K562 (cell line): Measurements from ENCODE around the gene CCR7. TPM values are rescaled to one million over a fixed set of nuclear protein-coding genes. Genes with fewer than 3 reads are reported as not detected.

Experiments used
- ATF1 ChIP-seq, 2 experiments: fragments of 450-650 bp in 1 of 2; IDR thresholded peaks; 2 replicates each; pipeline ENCODE4 v1.6.1; 2016; ENCODE audit warnings: missing compliant biosample characterization in 1 of 2, missing genetic modification characterization in 1 of 2
- IRF2 ChIP-seq: sonication (generic); formaldehyde crosslinking; IDR thresholded peaks from 2 replicates; pipeline ENCODE4 v1.8.1; 2022; ENCODE audit warnings: mild to moderate bottlenecking, missing genetic modification reagents
- KDM1A ChIP-seq, 2 experiments: fragments of 450-650 bp; IDR thresholded peaks; 2 replicates each; pipeline ENCODE4 v1.6.1; 2016; ENCODE audit warnings: mild to moderate bottlenecking in 2 of 2
- L3MBTL2 ChIP-seq: fragments of 450-650 bp; IDR thresholded peaks from 2 replicates; pipeline ENCODE4 v1.6.1; 2016; ENCODE audit warnings: mild to moderate bottlenecking, moderate library complexity
- MAZ ChIP-seq, 2 experiments: fragments of 450-650 bp in 1 of 2; sonication (generic) in 1 of 2; formaldehyde crosslinking; IDR thresholded peaks in 1 of 2; conservative IDR thresholded peaks in 1 of 2; 2 replicates each; pipeline versions ENCODE4 v1.4.0 to v1.5.0; 2020; ENCODE audit warnings: mild to moderate bottlenecking in 1 of 2, missing genetic modification reagents in 1 of 2
- MYBL2 ChIP-seq, 2 experiments: fragments of 450-650 bp in 1 of 2; sonication (generic) in 1 of 2; formaldehyde crosslinking in 1 of 2; IDR thresholded peaks; 2 replicates each; pipeline versions ENCODE4 v1.6.1 to v1.8.1; 2017 to 2022; ENCODE audit warnings: borderline replicate concordance in 1 of 2, inconsistent platforms in 1 of 2, low read depth in 1 of 2, mild to moderate bottlenecking in 1 of 2, missing genetic modification reagents in 1 of 2, moderate library complexity in 1 of 2
- SNRNP70 ChIP-seq: fragments of 200-400 bp; formaldehyde crosslinking; optimal IDR thresholded peaks from 2 replicates; pipeline ENCODE3; 2017; ENCODE audit warnings: low read depth, low read length
- SOX6 ChIP-seq: fragments of 450-650 bp; IDR thresholded peaks from 2 replicates; pipeline ENCODE4 v1.6.1; 2014; ENCODE audit warnings: mild to moderate bottlenecking
- TCF7 ChIP-seq: sonication (generic); IDR thresholded peaks from 2 replicates; pipeline ENCODE4 v1.6.1; 2016; ENCODE audit warnings: antibody characterized with exemption, borderline replicate concordance
- ZNF146 ChIP-seq: IDR thresholded peaks from one replicate; pipeline ENCODE4 v1.6.1; 2018; ENCODE audit warnings: missing compliant biosample characterization; ENCODE audit not compliant: unreplicated experiment
- ZNF232 ChIP-seq: sonication (generic); formaldehyde crosslinking; IDR thresholded peaks from 2 replicates; pipeline ENCODE4 v1.8.0; 2022; ENCODE audit warnings: mild to moderate bottlenecking, missing genetic modification reagents
- ZNF384 ChIP-seq: IDR thresholded peaks from 2 replicates; pipeline ENCODE4 v1.6.1; 2012; ENCODE audit warnings: low read depth, low read length, improper control_type of control experiment
- ZNF584 ChIP-seq: fragments of 200-800 bp; sonication (Bioruptor generic); IDR thresholded peaks from 2 replicates; pipeline ENCODE4 v1.6.1; 2016; ENCODE audit warnings: low read depth, mild to moderate bottlenecking, missing genetic modification characterization, missing compliant biosample characterization
- ZNF699 ChIP-seq: fragments of 250-450 bp; sonication (Bioruptor Pico); IDR thresholded peaks from 2 replicates; pipeline ENCODE4 v1.8.0; 2021; ENCODE audit warnings: mild to moderate bottlenecking, moderate library complexity; ENCODE audit not compliant: insufficient replicate concordance
- ZNF785 ChIP-seq: fragments of 250-450 bp; sonication (Bioruptor Pico); IDR thresholded peaks from 2 replicates; pipeline ENCODE4 v1.4.0; 2020; ENCODE audit warnings: mild to moderate bottlenecking
- polyA plus RNA-seq, 8 experiments: library from polyadenylated mRNA; depleted of rRNA in 4 of 8; stranded (reverse) in 5 of 8; unstranded in 3 of 8; fragments of >200 nt; fragmentation: Nextera tagmentation in 2 of 8; fragmentation: Illumina TruSeq in 1 of 8; extraction: Ambion mirVana in 2 of 8; extraction: Trizol in 1 of 8; gene quantifications; 2 replicates each; pipeline versions ENCODE4 v1.2.1 to v1.2.3, GENCODE V29; 2011 to 2014; ENCODE audit warnings: inconsistent platforms in 1 of 8, missing spikeins in 1 of 8
- total RNA-seq, 7 experiments: library from RNA; depleted of rRNA in 6 of 7; stranded (reverse); fragments of >200 nt in 6 of 7; fragmentation: Illumina TruSeq in 2 of 7; extraction: Trizol in 2 of 7; gene quantifications; 2 replicates each; pipeline versions ENCODE4 v1.2.1 to v1.2.3, GENCODE V29; 2011 to 2021; ENCODE audit warnings: low replicate concordance in 1 of 7
- TF ChIP-seq, protein P1 (sequence below): fragments of 450-650 bp; formaldehyde crosslinking; IDR thresholded peaks from 2 replicates; pipeline ENCODE4 v1.4.0; 2020; ENCODE audit warnings: mild to moderate bottlenecking, moderate library complexity
- TF ChIP-seq, protein P2 (sequence below), 2 experiments: IDR thresholded peaks; 2 replicates each; pipeline ENCODE4 v1.6.1; 2011; ENCODE audit warnings: borderline replicate concordance in 1 of 2, control low read depth in 1 of 2, low read depth in 1 of 2, low read length in 1 of 2, mild to moderate bottlenecking in 1 of 2, mixed read lengths in 1 of 2, moderate library complexity in 1 of 2; ENCODE audit not compliant: insufficient read depth in 1 of 2, insufficient read length in 1 of 2, poor library complexity in 1 of 2, severe bottlenecking in 1 of 2; ENCODE audit errors: extremely low read depth in 1 of 2
- TF ChIP-seq, protein P3 (sequence below): sonication (generic); formaldehyde crosslinking; IDR thresholded peaks from 2 replicates; pipeline ENCODE4 v1.8.0; 2022; ENCODE audit warnings: mild to moderate bottlenecking, missing genetic modification reagents
- TF ChIP-seq, protein P4 (sequence below): fragments of 250-450 bp; sonication (Bioruptor Pico); IDR thresholded peaks from 2 replicates; pipeline ENCODE4 v1.4.0; 2020; ENCODE audit warnings: mild to moderate bottlenecking, moderate library complexity
- TF ChIP-seq, protein P5 (sequence below): fragments of 450-650 bp; conservative IDR thresholded peaks from 2 replicates; pipeline ENCODE4 v1.6.1; 2016; ENCODE audit warnings: missing genetic modification characterization, low read depth, mild to moderate bottlenecking, missing compliant biosample characterization, moderate library complexity

CCR7 gene
- total and polyA plus RNA-seq, 9 of the 15 experiments (the other 6 are each of a cell fraction or from before 2014, with no cell fraction given) = 0.14 to 1.4 (median 0.56) TPM

DNA sequence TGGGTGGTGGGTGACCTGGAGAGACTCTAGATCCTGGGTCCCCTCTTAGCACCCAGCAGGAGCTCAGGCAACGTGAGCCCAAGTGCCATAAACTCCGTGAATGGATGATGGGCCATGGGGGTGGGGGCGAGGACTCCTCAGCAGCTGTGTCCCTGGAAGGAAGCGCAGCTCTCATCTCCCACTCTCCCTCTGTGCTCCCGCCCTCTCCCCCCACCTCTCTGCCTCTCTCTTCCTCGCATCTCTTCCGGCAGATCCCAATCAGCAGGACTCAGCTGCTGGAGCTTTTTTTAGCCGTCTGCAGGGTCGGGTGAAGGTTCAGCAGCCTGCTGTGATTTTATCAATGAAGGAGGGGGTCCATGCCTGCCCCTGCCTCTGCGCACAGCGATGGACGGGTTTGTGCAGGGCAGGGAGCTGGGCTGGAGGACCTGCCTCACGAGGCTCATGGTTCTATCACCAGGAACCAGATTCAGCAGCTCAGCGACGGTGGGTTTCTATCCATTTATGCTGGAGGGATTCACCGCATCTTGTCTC lies 8.3 kb downstream of the CCR7 start (continued):
- TF ChIP-seq, protein P1, sequence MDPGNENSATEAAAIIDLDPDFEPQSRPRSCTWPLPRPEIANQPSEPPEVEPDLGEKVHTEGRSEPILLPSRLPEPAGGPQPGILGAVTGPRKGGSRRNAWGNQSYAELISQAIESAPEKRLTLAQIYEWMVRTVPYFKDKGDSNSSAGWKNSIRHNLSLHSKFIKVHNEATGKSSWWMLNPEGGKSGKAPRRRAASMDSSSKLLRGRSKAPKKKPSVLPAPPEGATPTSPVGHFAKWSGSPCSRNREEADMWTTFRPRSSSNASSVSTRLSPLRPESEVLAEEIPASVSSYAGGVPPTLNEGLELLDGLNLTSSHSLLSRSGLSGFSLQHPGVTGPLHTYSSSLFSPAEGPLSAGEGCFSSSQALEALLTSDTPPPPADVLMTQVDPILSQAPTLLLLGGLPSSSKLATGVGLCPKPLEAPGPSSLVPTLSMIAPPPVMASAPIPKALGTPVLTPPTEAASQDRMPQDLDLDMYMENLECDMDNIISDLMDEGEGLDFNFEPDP (CRISPR knock-in tag) = no peak
- TF ChIP-seq L3MBTL2 = no peak
- TF ChIP-seq, protein P2, sequence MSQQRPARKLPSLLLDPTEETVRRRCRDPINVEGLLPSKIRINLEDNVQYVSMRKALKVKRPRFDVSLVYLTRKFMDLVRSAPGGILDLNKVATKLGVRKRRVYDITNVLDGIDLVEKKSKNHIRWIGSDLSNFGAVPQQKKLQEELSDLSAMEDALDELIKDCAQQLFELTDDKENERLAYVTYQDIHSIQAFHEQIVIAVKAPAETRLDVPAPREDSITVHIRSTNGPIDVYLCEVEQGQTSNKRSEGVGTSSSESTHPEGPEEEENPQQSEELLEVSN (IDR thresholded peaks at IDR 0.05; ENCODE audit: borderline replicate concordance in 1 of 2, extremely low read depth in 1 of 2, insufficient read depth in 1 of 2, insufficient read length in 1 of 2, low read depth in 1 of 2, low read length in 1 of 2, poor library complexity in 1 of 2, severe bottlenecking in 1 of 2) = no peak
- no peak for TF ChIP-seq ZNF232 (CRISPR knock-in tag)
- no peak for TF ChIP-seq ZNF699 (CRISPR knock-in tag)
- no peak for TF ChIP-seq ZNF785 (CRISPR knock-in tag)
- TF ChIP-seq, protein P3, sequence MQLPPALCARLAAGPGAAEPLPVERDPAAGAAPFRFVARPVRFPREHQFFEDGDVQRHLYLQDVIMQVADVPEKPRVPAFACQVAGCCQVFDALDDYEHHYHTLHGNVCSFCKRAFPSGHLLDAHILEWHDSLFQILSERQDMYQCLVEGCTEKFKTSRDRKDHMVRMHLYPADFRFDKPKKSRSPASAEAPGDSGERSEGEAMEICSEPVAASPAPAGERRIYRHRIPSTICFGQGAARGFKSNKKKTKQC = no peak
- TF ChIP-seq, protein P4, sequence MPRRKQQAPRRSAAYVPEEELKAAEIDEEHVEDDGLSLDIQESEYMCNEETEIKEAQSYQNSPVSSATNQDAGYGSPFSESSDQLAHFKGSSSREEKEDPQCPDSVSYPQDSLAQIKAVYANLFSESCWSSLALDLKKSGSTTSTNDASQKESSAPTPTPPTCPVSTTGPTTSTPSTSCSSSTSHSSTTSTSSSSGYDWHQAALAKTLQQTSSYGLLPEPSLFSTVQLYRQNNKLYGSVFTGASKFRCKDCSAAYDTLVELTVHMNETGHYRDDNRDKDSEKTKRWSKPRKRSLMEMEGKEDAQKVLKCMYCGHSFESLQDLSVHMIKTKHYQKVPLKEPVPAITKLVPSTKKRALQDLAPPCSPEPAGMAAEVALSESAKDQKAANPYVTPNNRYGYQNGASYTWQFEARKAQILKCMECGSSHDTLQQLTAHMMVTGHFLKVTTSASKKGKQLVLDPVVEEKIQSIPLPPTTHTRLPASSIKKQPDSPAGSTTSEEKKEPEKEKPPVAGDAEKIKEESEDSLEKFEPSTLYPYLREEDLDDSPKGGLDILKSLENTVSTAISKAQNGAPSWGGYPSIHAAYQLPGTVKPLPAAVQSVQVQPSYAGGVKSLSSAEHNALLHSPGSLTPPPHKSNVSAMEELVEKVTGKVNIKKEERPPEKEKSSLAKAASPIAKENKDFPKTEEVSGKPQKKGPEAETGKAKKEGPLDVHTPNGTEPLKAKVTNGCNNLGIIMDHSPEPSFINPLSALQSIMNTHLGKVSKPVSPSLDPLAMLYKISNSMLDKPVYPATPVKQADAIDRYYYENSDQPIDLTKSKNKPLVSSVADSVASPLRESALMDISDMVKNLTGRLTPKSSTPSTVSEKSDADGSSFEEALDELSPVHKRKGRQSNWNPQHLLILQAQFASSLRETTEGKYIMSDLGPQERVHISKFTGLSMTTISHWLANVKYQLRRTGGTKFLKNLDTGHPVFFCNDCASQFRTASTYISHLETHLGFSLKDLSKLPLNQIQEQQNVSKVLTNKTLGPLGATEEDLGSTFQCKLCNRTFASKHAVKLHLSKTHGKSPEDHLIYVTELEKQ (CRISPR knock-in tag) = no peak
- TF ChIP-seq SNRNP70 = no peak
- no peak for TF ChIP-seq IRF2
- peak; percentile 57 to 95; a peak in 3 of 4 replicates for TF ChIP-seq MAZ (CRISPR knock-in tag; conservative IDR thresholded peaks at IDR 0.05 in 1 of 2, IDR thresholded peaks at IDR 0.05 in 1 of 2)
- TF ChIP-seq, protein P5, sequence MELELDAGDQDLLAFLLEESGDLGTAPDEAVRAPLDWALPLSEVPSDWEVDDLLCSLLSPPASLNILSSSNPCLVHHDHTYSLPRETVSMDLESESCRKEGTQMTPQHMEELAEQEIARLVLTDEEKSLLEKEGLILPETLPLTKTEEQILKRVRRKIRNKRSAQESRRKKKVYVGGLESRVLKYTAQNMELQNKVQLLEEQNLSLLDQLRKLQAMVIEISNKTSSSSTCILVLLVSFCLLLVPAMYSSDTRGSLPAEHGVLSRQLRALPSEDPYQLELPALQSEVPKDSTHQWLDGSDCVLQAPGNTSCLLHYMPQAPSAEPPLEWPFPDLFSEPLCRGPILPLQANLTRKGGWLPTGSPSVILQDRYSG = no peak
- peak; percentile 94 to 95 for TF ChIP-seq KDM1A (IDR thresholded peaks at IDR 0.05)
- no peak for TF ChIP-seq ATF1 (CRISPR knock-in tag; IDR thresholded peaks at IDR 0.05)
- TF ChIP-seq ATF1 (tag; IDR thresholded peaks at IDR 0.05) = no peak
- TF ChIP-seq MYBL2 (IDR thresholded peaks at IDR 0.05; ENCODE audit: low read depth) = no peak
- no peak for TF ChIP-seq MYBL2 (CRISPR knock-in tag; IDR thresholded peaks at IDR 0.05; ENCODE audit: borderline replicate concordance)
- peak; percentile 55 for TF ChIP-seq SOX6
- no peak for TF ChIP-seq TCF7
- 0 out of 2 replicates have a peak, but pooled peaks have one; percentile 30 for TF ChIP-seq ZNF384
- no peak for TF ChIP-seq ZNF146 (CRISPR knock-in tag)
- no peak for TF ChIP-seq ZNF584
